Omental fat pad (tissue), 4 donors: ENCODE data around the gene DCTPP1. TPM values are rescaled to one million over a fixed set of nuclear protein-coding genes. Genes with fewer than 3 reads are reported as not detected.
A peak's percentile ranks its signal among the peaks of the same experiment; 100 is the strongest.

Experiments used
- ATAC-seq: fragments of 150-250 bp; one replicate; pipeline ENCODE4 v1.9.1; 2016; ENCODE audit warnings: mild to moderate bottlenecking, moderate library complexity; ENCODE audit not compliant: low FRiP score
- DNase-seq: peaks from one replicate; pipeline ENCODE4 v3.0.0-alpha.2; 2019; ENCODE audit warnings: low spot score
- total RNA-seq, 4 donors: library from RNA; depleted of rRNA; stranded (reverse); fragments of >200 nt; gene quantifications; one replicate each; pipeline ENCODE4 v1.1.0, GENCODE V29; 2016
- TF ChIP-seq, protein P1 (sequence below), 3 donors: fragments of 450-650 bp; IDR thresholded peaks; one replicate each; pipeline ENCODE4 v1.5.1; 2016 to 2017; ENCODE audit warnings: antibody characterized with exemption in 3 of 3, mild to moderate bottlenecking in 3 of 3, moderate library complexity in 2 of 3

The DCTPP1 gene
- total RNA-seq, 4 donors from 2014 or later: 9.8 to 24.0 (median 14.8) TPM

DNA sequence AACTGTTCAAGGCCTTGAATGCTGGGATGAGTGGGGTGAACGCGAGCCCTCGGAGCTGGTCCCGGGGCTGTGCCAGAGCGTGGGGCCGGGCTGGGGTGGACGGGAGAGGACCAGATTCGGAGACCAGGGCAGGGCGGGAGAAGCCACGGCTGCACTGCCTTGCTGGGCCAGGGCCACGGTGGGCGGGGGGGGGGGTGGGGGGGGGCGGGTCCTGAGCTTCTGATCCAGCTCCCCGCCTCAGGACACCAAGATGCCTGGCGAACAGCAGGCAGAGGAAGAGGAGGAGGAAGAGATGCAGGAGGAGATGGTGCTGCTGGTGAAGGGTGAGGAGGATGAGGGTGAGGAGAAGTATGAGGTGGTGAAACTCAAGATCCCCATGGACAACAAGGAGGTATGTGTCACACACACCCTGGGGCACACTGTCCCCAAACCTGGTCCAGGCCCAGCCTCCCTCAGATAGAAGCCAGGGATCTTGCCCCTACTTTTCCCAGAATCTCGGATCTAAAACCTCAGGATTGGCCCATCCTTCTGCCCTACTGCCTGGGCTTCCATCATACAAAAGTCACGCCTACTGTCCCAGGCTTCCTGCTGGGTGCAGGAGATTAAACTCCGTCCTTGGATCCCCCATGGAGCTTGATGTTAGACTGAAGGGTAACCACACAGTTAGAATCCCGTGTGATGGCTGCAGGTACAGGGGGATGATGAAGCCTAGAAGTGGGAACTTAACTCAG lies 21.9 kb downstream of the DCTPP1 start:
- DNase-seq (no peak), ATAC-seq (no peak)
- TF ChIP-seq, protein P1, sequence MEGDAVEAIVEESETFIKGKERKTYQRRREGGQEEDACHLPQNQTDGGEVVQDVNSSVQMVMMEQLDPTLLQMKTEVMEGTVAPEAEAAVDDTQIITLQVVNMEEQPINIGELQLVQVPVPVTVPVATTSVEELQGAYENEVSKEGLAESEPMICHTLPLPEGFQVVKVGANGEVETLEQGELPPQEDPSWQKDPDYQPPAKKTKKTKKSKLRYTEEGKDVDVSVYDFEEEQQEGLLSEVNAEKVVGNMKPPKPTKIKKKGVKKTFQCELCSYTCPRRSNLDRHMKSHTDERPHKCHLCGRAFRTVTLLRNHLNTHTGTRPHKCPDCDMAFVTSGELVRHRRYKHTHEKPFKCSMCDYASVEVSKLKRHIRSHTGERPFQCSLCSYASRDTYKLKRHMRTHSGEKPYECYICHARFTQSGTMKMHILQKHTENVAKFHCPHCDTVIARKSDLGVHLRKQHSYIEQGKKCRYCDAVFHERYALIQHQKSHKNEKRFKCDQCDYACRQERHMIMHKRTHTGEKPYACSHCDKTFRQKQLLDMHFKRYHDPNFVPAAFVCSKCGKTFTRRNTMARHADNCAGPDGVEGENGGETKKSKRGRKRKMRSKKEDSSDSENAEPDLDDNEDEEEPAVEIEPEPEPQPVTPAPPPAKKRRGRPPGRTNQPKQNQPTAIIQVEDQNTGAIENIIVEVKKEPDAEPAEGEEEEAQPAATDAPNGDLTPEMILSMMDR (IDR thresholded peaks at IDR 0.05): no peak

DNA sequence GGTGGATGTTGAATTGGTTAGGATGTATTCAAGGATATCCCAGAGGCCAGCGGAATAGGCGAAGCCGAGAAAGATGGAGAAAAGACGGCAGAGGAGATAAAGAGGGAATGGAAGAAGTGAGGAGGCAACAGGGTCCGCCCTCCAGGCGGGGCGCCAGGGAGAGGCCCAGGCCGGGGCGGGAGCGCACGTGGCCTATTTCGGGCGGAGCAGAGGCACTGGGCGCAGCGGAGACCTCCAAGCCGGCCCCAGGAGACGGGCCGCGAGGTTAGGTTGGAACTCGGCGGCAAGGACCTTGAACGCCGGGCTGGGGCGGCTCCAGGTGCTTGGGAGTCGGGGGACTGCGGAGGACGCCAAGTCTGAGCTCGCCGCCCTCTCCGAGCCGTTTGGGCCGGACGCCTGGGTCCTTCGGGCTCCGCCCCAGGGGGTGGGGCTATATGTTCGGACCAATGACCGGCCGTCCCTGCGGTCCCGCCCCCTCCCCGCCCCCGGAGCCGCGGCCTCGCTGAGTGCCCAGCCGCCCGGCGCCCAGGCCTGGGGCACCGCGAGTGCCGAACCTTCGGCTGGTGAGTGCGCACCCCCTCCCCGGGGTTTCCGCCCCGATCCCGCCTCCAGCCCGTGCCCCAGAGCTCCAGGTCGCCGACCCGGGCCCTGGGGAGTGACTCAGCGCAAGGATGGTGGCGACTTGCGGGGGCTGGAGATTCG lies 22.6 kb downstream of the DCTPP1 start, which contains the start of gene ZNF771:
Gene ZNF771, plus strand, starts transcription at position 505 of the 702 bp plus-strand sequence. CDS start 448 bp downstream, outside the sequence.
- ATAC-seq: peak; percentile 94
- peak; percentile 86 for DNase-seq
- TF ChIP-seq, protein P1 (IDR thresholded peaks at IDR 0.05): no peak

DNA sequence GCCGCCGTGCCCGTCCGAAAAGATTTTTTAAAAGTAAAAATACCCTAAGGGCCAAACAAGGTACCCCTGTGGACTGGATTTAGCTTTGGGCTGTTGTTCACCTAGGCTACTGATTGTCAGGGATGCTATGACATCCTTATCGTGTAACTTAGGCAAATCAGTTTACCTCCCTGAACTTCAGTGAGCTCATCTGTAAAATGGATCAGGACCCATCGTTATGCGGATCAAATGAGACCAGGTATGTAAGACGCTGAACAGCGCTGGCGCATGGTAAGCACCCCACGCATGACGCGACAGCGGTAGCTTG lies 23.1 kb downstream of the DCTPP1 start:
- DNase-seq: no peak
- TF ChIP-seq, protein P1 (IDR thresholded peaks at IDR 0.05): no peak
- ATAC-seq: no peak

DNA sequence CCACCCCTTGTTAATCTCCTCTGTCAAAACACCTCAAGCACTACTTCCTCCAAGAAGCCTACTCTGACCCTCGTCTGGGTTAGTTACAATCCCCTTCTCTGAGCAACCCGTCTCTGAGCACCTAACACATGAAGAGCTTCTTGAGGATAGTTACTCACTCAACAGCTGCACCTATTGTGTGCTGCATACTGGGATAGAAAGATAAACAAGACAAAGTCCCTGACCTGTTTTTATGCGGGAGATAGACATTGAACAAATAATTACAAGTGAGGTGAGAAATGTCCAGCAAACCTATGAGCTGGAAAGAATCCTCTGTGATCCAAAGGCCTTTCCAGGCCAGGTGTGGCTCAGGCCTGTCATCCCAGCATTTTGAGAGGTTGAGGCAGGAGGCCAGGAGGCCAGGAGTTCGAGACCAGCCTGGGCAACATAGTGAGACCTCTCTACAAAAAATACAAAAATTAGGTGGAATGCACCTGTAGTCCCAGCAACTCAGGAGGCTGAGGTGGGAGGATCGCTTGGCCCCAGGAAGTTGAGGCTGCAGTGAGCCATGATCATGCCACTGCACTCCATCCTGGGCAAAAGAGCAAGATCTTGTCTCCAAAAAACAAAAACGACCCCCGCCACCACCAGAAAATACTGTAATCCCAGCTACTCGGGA lies 27.9 kb downstream of the DCTPP1 start:
- no peak for DNase-seq
- TF ChIP-seq, protein P1 (IDR thresholded peaks at IDR 0.05): no peak
- no peak for ATAC-seq

DNA sequence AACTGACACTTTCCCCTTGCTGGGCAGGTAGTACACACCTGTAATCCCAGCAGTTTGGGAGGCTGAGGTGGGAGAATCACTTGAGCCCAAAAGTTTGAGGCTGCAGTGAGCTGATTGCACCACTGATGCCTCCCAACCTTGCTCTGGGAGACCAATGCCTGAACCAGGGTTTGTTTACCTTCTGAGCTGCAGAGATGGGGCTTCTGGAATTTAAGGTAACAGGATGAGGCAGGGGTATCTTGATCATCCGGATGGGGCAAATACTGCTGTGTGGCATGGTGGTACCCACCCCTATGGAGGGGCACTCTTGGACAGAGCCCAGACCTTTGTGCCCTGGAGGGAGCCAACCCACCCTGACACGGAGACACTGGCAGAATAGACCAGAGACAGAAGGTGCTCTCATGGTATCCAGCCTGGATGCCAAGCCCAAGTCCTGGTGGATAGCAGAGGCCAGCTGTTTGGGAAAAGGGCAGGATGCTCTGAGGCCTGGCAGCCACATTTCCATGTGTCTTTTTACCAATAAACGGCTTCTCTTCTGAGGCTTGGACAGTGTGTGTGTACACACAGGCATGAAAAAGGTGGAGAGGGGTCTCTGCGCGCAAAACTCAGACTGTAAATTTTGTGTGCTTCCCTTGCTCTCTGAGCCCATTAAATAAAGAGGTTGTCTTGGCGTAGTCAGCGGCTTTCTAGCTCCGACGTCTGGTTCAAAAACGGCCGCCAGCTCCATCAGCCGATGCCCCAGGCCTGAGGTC lies 30.2 kb downstream of the DCTPP1 start:
- TF ChIP-seq, protein P1 (IDR thresholded peaks at IDR 0.05): no peak
- ATAC-seq (no peak), DNase-seq (no peak)

DNA sequence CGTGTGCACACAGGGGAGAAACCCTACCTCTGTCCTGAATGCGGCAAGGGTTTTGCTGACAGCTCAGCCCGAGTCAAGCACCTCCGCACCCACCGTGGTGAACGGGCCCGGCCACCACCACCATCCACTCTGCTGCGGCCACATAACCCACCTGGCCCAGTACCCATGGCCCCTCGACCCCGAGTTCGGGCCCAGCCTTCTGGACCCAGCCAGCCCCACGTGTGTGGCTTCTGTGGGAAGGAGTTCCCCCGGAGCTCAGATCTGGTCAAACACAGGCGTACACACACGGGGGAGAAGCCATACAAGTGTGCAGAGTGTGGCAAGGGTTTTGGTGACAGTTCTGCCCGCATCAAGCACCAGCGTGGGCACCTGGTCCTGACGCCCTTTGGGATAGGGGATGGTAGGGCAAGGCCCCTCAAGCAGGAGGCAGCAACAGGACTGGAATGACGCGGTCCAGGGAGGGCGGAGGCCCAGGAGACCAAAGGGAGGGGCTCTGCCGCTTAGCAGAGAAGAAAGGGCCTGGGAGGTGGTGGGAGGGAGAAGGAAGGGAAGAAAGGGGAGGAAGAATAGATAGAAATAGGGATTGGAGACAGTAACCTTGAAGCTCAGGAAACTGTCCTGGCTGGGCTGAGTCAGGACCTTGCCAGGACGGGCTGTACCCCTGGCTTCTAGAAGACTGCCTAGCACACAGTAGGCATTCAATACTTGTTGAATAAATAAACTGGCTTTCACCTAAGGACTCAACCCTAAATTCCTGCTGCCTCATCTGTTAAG lies 31.0 kb downstream of the DCTPP1 start:
- DNase-seq (no peak), ATAC-seq (no peak)
- TF ChIP-seq, protein P1 (IDR thresholded peaks at IDR 0.05): no peak
